ENCODE data around the gene PHAF1.

The PHAF1 gene

GRCh38 chr16:67183627-67184452 is 74.1 kb downstream of the PHAF1 start, which contains the start of gene MATCAP1:
Gene MATCAP1, minus strand, starts transcription at chr16:67183963. Its CDS starts 3,353 bp downstream, at chr16:67180610.
- DNase-seq, result peak; percentile 93 to 98

GRCh38 chr16:67184453-67184994 is 74.8 kb downstream of the PHAF1 start:
- DNase-seq, result no peak

- peak; percentile 51 to 78 for DNase-seq
Observed at GRCh38 chr16:67184995-67185650, 75.4 kb downstream of the PHAF1 start.

- DNase-seq, result no peak
Observed at GRCh38 chr16:67185651-67186134, 76.0 kb downstream of the PHAF1 start.

DNA sequence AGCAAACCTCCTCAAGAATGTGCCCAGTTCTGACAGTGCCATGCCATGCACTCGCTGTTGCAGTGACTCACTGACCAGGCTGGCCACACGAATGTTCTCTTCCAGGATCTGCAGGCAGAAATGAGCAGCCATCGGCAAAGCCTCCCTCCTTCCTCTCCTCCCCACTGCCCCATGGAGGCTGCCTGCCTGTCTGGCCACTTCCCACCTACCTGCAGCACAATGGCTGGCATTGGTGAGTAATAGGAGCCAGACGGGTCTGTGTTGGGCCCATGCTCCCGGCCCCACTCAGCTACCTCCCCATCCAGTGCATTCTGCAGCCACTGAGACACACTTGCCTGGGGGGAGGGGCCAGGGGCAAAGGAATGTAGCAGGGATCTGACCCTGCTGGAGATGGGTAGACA is 76.8 kb downstream of the PHAF1 start:
- no peak for DNase-seq

DNA sequence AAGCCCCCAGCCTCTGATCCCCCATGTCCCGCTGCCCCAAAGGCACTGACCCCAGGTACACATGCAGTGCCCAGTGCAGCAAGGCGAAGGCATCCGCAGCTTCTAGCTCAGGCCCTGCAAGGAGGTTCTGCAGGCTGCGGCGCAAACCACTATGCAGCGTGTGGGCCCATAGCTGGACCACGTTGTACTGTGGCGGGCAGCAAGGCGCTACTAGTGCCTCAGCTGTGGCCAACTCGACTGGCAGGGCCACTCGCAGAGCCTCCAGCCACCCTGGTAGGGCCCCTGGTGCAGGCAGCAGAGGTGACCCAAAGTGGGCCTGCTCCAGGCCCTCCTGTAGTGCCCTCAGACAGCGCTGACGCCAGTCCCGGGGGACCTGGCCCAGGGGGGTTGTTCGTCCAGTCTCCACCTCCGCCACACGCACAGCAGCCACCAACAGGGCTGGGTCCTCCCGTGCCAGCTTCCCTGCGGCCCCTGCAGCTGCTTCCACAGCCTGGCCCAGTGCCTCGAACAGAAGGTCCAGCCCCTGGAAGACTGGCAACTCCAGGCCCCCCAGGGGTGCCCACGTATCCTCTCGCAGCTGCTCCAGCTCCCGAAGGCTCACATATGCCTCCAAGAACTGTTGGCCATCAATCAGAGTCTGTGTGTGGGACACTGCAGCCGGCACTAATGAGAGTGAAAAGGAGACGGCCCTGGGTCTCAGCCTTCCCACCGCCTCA is 77.6 kb downstream of the PHAF1 start:
- DNase-seq, result no peak

- DNase-seq, result no peak
Observed at GRCh38 chr16:67188323-67188722, 78.6 kb downstream of the PHAF1 start.

DNA sequence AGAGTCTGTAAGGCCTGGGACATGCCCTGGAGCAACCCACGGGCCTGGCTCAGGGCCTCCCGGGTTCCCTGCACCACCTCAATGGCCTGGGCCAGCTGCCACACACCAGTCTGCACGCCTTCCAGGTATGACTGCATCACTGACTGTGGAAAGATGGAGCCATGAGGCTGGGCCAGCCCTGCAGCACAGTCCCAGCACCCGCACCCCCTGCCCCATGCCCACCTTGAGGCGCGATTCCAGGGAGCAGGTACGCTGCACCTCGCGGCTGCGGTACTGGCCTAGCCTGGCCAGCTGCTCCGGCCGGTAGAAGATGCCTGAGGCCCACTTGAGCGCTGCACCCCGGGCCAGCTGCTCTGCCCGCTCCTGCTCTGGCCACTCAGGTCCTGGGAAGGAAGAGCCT is 79.1 kb downstream of the PHAF1 start:
- no peak for DNase-seq

GRCh38 chr16:67190041-67190440 is 80.3 kb downstream of the PHAF1 start, which contains the start of gene EXOC3L1:
Gene EXOC3L1, minus strand, starts transcription at chr16:67190136. Its CDS starts 460 bp downstream, at chr16:67189676.
- DNase-seq, result no peak

DNA sequence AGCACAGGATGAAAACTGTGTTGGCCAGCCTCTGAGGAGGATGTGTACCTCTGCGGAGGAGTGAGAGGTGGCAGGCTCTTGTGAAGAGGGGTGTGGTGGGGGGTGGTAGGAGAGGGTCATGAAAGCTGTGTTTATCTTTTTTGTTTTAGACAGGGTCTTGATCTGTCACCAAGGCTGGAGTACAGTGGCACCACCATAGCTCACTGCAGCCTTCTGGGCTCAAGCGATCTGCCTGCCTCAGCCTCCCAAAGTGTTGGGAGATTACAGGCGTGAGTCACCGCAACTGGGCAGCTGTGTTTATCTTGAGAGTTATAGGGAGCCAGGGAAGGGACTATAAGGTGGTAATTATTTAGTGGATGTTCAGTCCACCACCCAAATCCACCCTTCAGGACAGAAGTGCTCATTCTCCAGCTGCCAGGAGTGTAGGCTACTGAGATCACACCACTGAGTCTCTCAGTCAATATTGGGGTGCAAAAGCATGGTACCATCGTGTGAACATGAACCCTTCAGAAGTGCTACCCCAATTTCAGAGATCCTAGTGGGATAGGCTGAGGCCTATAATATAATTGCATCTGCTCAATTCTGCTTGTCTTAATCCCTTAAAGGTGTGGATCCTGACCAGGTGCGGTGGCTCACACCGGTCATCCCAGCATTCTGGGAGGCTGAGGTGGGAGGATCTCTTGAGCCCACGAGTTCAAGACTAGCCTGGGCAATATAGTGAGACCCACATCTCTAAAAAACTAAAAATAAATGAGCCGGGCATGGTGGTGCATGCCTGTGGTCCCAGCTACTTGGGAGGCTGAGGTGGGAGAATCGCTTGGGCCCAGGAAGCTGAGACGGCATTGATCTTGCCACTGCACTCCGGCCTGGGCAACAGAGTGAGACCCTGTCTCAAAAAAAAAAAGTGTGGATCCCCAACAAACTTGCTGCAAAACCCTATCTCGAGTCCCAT is 81.0 kb downstream of the PHAF1 start:
- no peak for DNase-seq

- DNase-seq, result no peak
Observed at GRCh38 chr16:67191411-67191994, 81.8 kb downstream of the PHAF1 start.

- DNase-seq, result peak; percentile 90 to 95
Observed at GRCh38 chr16:67191995-67192681, 82.4 kb downstream of the PHAF1 start, which contains the start of gene E2F4. Gene E2F4, plus strand, starts transcription at chr16:67192155. Its CDS starts 73 bp downstream, at chr16:67192228.

GRCh38 chr16:67192781-67193361 is 83.1 kb downstream of the PHAF1 start:
- no peak for DNase-seq

DNA sequence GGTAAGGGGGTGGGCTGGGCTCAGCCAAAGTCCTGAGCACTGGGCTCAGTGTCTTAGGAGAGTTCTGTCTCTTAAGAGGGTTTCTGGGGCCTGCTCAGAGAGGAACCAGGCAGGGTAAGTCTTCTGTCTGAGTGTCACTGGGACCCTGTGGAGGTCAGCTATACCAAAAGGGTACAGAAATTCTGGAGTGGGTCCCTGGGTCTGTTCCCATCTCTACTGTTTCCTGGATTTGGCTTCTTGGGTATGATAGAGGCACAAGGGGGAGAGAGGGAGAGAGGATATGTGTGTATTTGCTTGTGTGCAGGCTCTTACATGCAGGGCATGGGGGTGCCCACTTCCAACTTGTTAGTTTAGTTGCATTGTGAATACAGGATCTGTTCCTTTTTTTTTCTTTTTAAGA is 83.8 kb downstream of the PHAF1 start:
- DNase-seq, result no peak

DNA sequence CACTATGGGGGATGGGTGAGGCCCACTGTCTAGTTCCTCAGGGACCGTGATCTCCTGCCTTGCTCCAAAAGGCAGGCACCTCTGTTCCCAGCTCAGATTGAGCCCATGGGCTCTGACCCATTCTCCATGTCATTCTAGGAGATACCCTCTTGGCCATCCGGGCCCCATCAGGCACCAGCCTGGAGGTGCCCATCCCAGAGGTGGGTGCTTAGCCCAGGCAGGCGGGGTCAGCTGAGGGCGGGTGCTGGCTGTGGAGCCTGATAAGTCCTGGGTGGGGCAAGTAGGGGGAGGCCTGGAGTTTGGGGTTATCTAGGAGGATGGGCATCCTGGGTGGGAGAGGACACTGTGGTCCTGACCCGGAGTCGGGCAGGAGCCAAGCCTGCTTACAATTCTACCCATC is 84.5 kb downstream of the PHAF1 start:
- no peak for DNase-seq

DNA sequence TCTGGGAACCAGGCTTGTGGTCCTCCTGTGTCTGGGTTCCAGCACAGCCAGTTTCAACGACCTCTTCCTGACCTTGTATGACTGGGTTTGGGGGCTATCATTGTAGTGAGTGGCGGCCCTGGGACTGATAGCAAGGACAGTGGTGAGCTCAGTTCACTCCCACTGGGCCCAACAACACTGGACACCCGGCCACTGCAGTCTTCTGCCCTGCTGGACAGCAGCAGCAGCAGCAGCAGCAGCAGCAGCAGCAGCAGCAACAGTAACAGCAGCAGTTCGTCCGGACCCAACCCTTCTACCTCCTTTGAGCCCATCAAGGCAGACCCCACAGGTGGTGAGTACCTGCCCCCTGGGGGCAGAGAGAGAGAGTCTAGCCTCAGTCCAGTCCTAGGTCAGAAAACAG is 85.9 kb downstream of the PHAF1 start:
- no peak for DNase-seq

DNA sequence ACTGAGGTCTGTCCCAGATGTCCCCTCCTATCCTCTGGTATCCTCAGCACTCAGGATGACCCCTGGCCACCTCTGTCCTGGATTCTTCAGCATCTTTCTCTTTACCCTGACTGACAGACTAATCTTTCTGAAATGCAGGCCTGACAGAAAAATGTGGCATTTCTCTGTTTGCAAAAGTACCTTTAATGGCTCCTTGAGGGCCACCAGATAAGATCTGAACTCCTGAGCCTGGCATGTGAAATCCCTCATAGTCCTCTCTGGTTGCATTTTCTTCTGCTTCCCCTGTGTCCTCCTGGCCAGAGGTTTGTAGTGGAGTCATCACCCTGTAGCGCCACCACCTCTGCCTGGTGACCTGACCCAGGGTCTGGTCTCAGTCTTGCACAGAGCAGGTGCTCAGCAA is 87.1 kb downstream of the PHAF1 start:
- DNase-seq, result no peak

DNA sequence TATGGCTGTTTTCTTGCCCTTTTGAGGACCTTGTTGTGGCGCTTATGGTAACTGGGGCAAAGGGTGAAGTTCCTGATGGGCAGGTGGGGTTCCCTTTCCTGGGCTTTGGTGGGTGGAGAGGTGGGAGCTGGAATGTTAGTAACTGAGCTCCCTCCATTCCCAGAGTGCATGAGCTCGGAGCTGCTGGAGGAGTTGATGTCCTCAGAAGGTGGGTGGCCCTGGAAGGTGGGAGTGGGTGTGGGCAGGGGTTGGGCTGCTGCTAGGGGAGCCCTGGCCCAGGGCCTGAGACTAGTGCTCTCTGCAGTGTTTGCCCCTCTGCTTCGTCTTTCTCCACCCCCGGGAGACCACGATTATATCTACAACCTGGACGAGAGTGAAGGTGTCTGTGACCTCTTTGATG is 88.0 kb downstream of the PHAF1 start:
- DNase-seq, result no peak
